ENCODE data around the gene STARD13. TPM values are rescaled to one million over a fixed set of nuclear protein-coding genes. Genes with fewer than 3 reads are reported as not detected.
A peak's percentile ranks its signal among the peaks of the same experiment; 100 is the strongest.

STARD13 gene
- total RNA-seq, 2 donors from 2014 or later = 27.4 to 31.1 TPM

DNA sequence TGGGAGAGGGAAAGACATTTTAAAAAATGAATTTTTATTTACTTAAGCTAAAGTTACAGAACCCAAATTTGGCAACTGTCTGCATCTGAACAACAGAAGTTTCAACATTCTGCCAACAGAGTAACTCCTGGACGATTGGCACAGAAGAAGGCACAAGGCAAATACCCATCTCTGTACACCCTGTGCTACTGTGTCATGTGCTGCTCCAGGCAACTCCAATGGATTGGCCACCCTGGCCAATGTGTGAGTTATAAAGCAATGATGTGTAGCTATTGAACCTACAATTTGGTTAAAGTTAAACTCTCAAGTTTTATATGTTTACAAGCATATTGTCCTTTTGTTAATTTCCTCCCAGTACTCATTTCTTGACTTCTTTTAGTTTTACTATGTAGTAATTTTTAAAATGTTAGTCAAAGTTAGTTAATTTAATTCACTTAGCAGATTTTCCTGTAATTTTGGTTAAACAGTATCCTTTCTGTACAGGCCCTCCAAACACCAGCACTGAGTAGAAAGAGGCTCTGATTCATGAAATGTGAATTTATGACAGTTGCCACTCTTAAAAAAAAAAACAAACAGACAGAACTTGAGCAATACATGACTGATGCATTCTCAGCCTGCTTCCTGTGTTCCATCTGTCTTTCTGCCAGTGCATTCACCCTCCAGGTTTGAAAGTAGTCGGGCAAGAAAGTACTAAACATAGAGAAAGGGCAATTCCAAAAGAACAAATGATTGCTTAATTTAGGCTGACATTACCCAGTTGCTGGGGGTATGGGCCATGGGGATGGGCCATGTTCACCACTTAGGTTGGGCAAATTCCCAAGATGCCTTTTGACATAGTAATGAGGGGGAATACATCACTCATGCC is 5.9 kb downstream of the STARD13 start:
- Histone ChIP-seq H3K4me1 (replicated peaks) (no peaks in the 10 kb centered on the region), H3K4me3 (no peak overlapping the region), H3K27me3 (replicated peaks; ENCODE audit: insufficient read depth) (no peaks in the 10 kb centered on the region), H3K27ac (no peak overlapping the region), H3K36me3 (no peaks in the 10 kb centered on the region), H3K9me3 (no peaks in the 10 kb centered on the region)
- 14% methylated on average over 2 of the region's 2 CpGs for WGBS
- DNase-seq (ENCODE audit: low spot score) = peak; percentile 54
- intact Hi-C loops (cut with DNase I) = loop anchor here (10.0 kb wide), 1 partner anchor 445 kb away; no protein-coding TSS in a partner anchor
- TF ChIP-seq CTCF (IDR thresholded peaks at IDR 0.05) = no peak
- peak; percentile 20 for TF ChIP-seq POLR2AphosphoS5 (IDR thresholded peaks at IDR 0.05)

GRCh38 chr13:33278913-33279312 is 6.6 kb downstream of the STARD13 start:
- no peaks in the 10 kb centered on the region for H3K4me1 ChIP-seq (replicated peaks)
- H3K36me3 ChIP-seq = no peaks in the 10 kb centered on the region
- H3K27ac ChIP-seq = no peak overlapping the region
- H3K9me3 ChIP-seq = no peaks in the 10 kb centered on the region
- intact Hi-C loops (cut with DNase I) = no loop called here
- WGBS = 0% methylated on average over 1 of the region's 1 CpG
- DNase-seq (ENCODE audit: low spot score) = no peak
- H3K4me3 ChIP-seq = no peak overlapping the region
- TF ChIP-seq POLR2A (IDR thresholded peaks at IDR 0.05) = no peak
- no peak for TF ChIP-seq CTCF (IDR thresholded peaks at IDR 0.05)
- no peak for TF ChIP-seq POLR2AphosphoS5 (IDR thresholded peaks at IDR 0.05)
- H3K27me3 ChIP-seq (replicated peaks; ENCODE audit: insufficient read depth) = no peaks in the 10 kb centered on the region

GRCh38 chr13:33277946-33278345 is 7.6 kb downstream of the STARD13 start:
- no peaks in the 10 kb centered on the region for H3K36me3 ChIP-seq
- 91% methylated on average over 1 of the region's 1 CpG for WGBS
- no peak overlapping the region for H3K4me3 ChIP-seq
- H3K27ac ChIP-seq = no peak overlapping the region
- DNase-seq (ENCODE audit: low spot score) = no peak
- intact Hi-C loops (cut with DNase I) = no loop called here
- no peaks in the 10 kb centered on the region for H3K27me3 ChIP-seq (replicated peaks; ENCODE audit: insufficient read depth)
- H3K9me3 ChIP-seq = no peaks in the 10 kb centered on the region
- H3K4me1 ChIP-seq (replicated peaks) = no peaks in the 10 kb centered on the region
- TF ChIP-seq CTCF (IDR thresholded peaks at IDR 0.05) (no peak), POLR2AphosphoS5 (IDR thresholded peaks at IDR 0.05) (no peak), POLR2A (IDR thresholded peaks at IDR 0.05) (no peak)

- Histone ChIP-seq H3K27ac (no peak overlapping the region), H3K4me1 (replicated peaks) (no peaks in the 10 kb centered on the region), H3K9me3 (no peaks in the 10 kb centered on the region), H3K4me3 (no peak overlapping the region), H3K27me3 (replicated peaks; ENCODE audit: insufficient read depth) (no peaks in the 10 kb centered on the region), H3K36me3 (no peaks in the 10 kb centered on the region)
- no peak for TF ChIP-seq POLR2A (IDR thresholded peaks at IDR 0.05)
- TF ChIP-seq POLR2AphosphoS5 (IDR thresholded peaks at IDR 0.05) = no peak
- TF ChIP-seq CTCF (IDR thresholded peaks at IDR 0.05) = no peak
- intact Hi-C loops (cut with DNase I) = no loop called here
- no peak for DNase-seq (ENCODE audit: low spot score)
- WGBS = 92% methylated on average over 4 of the region's 4 CpGs
Measured at GRCh38 chr13:33277037-33277740, 8.4 kb downstream of the STARD13 start.
